Inferior parietal cortex (tissue), 1 donor: ENCODE measurements around the gene CYP4B1.
"Not testable (repeated sequence)": the region's sequence is repeated elsewhere in the genome, so short reads cannot be mapped to it uniquely, and the experiment has no call there.

Experiments used
- DNase-seq: peaks from one replicate; pipeline ENCODE4 v3.0.0-alpha.2; 2016; ENCODE audit errors: extremely low spot score

The CYP4B1 gene

GRCh38 chr1:46815133-46815532, 16.3 kb downstream of the CYP4B1 start:
- DNase-seq, result no peak

- no peak for DNase-seq
Observed at GRCh38 chr1:46816930-46817329, 18.1 kb downstream of the CYP4B1 start.

GRCh38 chr1:46817814-46818213, 19.0 kb downstream of the CYP4B1 start:
- no peak for DNase-seq

GRCh38 chr1:46818591-46818990, 19.7 kb downstream of the CYP4B1 start:
- DNase-seq, result no peak

GRCh38 chr1:46819335-46819734, 20.5 kb downstream of the CYP4B1 start:
- no peak for DNase-seq

GRCh38 chr1:46820076-46820475, 21.2 kb downstream of the CYP4B1 start:
- DNase-seq, result no peak

GRCh38 chr1:46820560-46821060, 21.8 kb downstream of the CYP4B1 start:
- no peak for DNase-seq

GRCh38 chr1:46822248-46822826, 23.5 kb downstream of the CYP4B1 start:
- DNase-seq, result no peak

- DNase-seq, result no peak
Observed at GRCh38 chr1:46823151-46823550, 24.3 kb downstream of the CYP4B1 start.

- DNase-seq, result not testable (repeated sequence)
Observed at GRCh38 chr1:46826892-46827291, 28.0 kb downstream of the CYP4B1 start.

- no peak for DNase-seq
Observed at GRCh38 chr1:46830665-46831322, 31.9 kb downstream of the CYP4B1 start.

GRCh38 chr1:46835469-46835868, 36.6 kb downstream of the CYP4B1 start:
- not testable (repeated sequence) for DNase-seq

GRCh38 chr1:46846386-46846785, 47.5 kb downstream of the CYP4B1 start:
- not testable (repeated sequence) for DNase-seq

- not testable (repeated sequence) for DNase-seq
Observed at GRCh38 chr1:46857660-46858065, 58.8 kb downstream of the CYP4B1 start.

GRCh38 chr1:46862348-46862747, 63.5 kb downstream of the CYP4B1 start:
- no peak for DNase-seq
